Stimulated activated CD4-positive, alpha-beta T cell treated with anti-CD3 and anti-CD28 coated beads, Interleukin-1b, Interleukin-23, amount 100 ng/mL, for 4 hours (primary cell): Measurements from ENCODE around the gene SETD5.
A peak's percentile ranks its signal among the peaks of the same experiment; 100 is the strongest.

Source experiments
- DNase-seq, 2 donors: peaks; one replicate each; pipeline ENCODE4 v3.0.0-alpha.2; 2020; ENCODE audit warnings: low read depth in 2 of 2

Gene SETD5

DNA sequence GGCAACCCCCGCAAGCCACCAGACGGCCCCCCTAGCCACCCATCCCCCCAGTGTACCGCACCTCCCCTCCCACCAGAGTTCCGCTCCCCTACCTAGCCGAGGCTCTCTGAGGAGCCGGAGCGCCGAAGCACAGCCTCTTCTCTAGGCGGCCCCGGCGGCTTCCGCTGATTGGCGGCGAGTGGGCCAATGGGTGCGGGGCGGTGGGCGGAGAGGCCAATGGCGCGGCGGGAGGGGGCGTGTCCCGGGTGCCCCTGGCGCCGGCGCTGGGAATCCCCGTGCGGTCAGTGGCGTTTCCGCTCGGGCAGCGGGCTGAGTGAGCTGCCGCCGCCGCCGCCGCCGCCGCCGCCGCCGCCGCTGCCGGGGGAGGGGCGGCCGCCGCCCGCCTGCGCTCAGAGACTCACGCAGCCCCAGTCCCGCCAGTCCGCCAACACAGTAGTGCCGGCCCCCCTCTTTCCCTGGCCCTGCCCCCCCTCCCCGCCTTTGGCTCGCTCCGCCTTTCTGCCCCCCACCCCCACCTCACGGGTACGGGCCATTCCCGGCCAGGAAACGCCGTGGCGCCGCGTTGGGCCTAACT is at the start of gene SETD5:
Gene SETD5 (plus strand): TSS at position 284 of the 574 bp plus-strand sequence. CDS start 31,324 bp downstream, outside the sequence.
- peak; percentile 99 to 100 for DNase-seq

GRCh38 chr3:9347887-9348286 is 49.5 kb upstream of the SETD5 start:
- DNase-seq, result no peak

GRCh38 chr3:9349321-9350117 is 47.9 kb upstream of the SETD5 start:
- no peak for DNase-seq

GRCh38 chr3:9351709-9352126 is 45.7 kb upstream of the SETD5 start:
- DNase-seq, result no peak

DNA sequence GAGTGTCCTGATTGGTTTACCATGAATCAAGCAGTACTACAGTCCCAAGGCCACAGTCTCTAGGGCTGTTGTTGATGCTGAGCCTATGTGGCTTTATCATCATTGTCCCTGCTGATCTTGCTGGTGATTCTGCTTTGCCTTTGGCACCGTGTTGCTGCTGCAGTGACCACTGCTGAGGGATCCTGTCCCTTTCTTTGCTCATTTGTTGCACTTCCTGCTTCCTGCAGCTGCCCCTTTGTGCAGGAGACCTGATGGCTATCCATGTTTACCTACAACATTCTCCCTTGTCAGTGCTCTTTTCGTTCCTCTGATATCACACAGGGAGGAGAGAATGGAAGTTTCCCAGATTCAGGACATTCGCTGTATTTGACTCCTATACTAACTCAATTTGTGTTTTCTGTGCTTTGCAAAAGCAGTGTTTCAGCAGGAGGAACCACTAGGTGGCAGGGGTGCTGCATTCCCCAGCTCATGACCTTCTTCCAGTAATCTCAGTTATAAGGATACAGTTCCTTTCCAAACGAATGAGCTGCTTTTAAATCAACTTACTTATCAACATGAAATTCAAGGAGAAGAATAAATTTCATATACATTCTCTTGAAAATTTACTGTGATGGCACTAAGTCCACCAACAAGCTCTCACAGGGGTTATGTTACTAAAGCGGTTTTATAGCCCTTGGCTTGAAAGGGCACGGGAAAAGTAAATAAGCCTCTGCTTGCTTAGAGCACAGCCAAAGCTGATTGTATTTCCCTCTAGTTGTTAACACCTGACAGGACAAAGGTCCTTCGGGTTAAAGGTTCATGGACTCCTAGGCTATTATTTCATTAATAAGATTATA is 44.3 kb upstream of the SETD5 start:
- peak; percentile 19 to 46 for DNase-seq

DNA sequence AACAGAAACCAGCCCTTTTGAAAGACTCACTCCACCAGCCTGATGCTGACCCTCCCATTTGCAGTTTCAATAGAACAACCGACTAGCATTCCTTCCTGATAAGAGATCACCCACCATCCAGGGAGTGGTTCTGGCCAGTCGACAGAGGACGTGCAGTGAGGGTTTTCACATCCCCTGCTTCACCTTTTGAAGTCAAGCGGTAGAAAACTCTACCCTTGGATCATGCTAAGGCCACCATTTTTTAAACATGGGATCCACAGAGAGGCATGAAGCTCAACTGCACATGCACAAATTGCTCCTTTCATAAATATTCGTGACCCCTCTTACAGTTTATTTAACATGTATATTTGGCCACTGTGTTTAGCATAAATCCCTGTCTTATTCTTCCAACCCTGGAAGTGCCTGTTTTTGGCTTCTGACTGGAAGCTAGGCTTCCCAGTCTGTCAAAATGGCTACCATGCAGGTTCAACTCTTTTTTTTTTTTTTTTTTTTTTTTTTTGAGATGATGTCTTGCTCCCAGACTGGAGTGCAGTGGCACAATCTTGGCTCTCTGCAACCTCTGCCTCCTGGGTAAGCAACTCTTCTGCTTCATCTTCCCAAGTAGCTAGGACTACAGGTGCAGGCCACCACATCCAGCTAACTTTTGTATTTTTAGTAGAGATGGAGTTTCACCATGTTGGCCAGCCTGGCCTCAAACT is 35.6 kb upstream of the SETD5 start:
- no peak for DNase-seq

DNA sequence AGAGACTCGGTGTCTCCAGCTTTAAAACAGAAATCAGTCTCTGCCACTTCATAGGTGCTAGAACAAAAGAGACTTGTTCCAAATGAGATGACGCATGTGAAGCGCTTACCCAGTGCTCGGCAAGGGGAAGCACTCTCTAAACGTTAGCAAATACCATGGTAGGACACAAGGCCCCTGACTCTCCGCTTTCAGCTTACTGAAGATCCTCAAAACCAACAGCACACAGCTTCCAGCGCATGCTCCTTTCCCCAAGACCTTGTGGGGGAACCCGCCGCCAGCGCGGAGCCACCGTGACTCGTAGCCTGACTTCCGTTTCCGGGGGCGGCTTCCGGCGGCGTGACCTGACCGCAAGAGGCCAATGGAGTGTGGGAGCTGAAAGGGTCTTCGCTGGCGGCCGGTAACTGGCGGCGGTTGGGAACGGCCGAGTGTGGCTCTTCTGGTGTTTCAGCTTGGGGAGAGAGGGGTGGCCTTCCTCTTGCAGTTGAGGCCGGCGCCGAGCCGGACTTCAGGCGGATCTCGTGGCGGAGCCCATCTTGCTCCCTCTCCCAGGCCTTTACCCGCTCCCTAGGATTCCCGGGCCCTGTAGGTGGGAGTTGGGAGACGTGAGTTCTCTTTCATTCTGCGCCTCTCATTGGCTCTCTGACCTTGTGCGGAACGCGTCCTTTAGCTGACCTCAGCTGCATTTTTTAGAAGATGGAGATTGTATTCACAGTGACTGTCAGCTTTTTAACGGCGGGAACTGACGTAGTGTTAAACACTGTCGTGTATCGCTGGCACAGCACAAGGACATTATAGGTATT is 34.5 kb upstream of the SETD5 start, which contains the start of gene THUMPD3:
Gene THUMPD3 (plus strand): TSS at position 324 of the 800 bp plus-strand sequence. CDS start 2,015 bp downstream, outside the sequence.
- DNase-seq, result peak; percentile 86 to 88

DNA sequence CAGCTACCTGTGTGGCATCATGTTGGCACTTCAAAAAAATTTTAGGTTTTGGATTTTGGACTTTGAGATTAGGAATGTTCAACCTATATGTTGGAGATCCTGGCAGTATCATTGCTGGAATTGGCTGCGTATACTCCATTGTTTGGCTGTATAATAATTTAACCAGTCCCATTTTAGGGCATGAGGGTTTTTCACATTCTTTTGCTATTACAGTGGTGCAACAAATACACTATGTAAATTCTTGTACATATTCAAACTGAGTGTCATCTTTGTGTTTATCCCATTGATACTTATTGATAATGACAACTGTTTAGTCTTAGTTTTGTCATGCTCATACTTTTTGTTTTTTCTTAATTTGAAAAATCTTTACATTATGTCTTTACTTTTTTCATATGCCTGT is 27.9 kb upstream of the SETD5 start:
- no peak for DNase-seq

- no peak for DNase-seq
These were observed 23.9 kb upstream of the SETD5 start for GRCh38 chr3:9373465-9373864.

GRCh38 chr3:9377981-9378380 is 19.4 kb upstream of the SETD5 start:
- no peak for DNase-seq

- DNase-seq, result no peak
These were observed 18.1 kb upstream of the SETD5 start for GRCh38 chr3:9379327-9379726.

DNA sequence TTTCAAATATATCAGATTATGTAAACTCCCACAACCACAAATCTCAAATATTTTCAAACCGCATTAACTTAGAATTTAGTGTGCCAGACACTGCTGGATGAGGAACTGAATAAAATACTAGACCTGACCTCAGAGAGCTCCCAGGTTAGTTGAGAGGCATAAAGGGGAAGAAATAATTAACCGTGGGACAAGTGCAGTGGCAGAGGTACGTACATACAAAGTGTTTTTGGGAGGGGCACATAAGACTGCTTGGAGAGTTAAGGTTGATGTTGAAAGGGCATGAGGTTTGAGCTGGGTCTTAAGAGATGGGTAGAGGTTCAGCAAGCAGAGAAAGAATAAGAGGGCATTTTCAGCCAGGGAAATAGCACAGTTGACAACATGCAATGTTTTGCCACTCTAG is 17.4 kb upstream of the SETD5 start:
- DNase-seq, result no peak

DNA sequence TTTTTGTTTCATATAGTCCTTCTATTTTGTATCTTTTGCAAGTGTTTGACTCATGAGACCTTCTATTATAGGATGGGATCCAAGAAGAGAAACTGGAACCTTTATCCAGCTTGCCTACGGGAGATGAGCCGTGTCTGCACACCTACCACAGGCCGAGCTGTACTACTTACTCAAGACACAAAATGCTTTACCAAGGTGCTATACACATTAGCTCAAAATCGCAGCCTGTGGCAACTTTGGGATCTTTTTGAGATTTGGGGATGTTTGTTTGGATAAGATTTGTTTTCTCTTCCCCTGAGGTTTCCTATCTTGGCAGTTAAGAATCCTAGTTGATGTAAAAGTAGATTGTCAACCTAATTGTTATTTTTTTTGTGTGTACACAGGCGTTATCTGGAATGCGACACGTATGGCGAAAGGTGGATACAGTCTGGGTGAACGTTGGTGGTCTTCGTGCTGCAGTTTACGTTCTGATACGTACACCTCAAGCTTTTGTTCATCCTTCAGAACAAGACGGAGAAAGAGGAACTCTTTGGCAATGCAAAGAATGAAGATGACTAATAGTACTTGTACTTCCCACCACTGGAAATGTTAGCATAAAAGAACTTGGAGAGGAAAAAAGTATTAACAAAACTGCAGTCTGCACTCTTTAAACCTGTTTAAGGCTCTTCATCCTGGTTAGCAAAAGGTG is 13.1 kb upstream of the SETD5 start:
- DNase-seq, result no peak

GRCh38 chr3:9385187-9386077 is 12.0 kb upstream of the SETD5 start:
- DNase-seq, result no peak

DNA sequence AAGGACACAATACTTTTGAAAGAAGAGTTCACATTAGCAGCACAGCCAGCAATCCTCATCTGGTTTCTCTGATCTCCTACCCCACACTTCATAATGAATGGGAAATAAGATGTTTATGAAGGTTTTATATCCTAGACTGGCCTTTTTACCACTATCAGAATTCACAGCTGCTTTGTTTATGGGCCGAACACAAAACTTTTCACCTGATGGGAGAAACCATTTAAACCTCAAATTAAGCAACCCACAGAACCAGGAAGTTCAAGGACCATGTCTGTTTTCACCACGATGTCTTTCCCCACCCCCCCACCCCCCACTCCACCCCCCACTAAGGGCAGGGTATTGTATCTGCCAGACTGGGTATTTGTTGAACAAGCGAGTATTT is 11.3 kb upstream of the SETD5 start:
- no peak for DNase-seq

DNA sequence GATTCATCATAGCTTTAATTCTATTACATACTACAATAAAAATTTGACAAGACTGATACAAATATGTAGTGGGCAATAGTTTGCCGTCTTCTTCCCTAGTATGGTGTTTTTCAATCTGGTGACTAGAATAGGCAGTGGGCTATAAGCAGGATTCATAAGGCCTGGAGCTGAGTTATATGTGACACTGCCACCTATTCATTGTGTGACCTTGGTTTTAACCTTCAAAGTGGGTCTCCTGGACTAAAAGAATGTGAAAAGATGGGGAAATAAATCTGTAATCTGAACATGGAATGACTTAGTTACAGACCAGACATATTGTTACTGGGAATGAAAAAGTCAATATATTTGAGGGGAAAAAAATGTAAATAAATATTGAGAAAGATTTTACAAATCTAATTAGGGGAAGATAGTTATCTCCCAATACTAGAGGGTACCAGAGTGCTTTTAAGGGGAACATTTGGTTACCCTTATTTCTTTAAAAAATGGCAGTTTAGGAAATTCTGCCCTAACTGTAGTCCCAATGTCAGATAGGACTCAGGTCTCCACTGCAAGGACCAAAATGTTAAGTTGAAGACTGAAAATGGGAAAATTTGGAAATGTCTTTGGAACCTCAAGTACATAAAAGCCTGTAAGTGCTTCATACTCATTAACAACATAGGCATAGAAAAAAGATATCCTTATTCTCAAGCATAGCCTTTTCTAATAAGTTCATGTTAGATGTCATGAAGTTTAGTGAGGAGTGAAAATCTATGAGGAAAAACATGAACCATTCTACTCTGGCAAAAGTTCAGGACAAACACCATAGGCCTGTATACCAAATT is 10.7 kb upstream of the SETD5 start:
- DNase-seq, result no peak

- DNase-seq, result no peak
These were observed 10.1 kb upstream of the SETD5 start for GRCh38 chr3:9387322-9387655.

GRCh38 chr3:9388142-9388541 is 9.3 kb upstream of the SETD5 start:
- no peak for DNase-seq
